ENCODE measurements around the gene ARHGEF12. TPM values are rescaled to one million over a fixed set of nuclear protein-coding genes. Genes with fewer than 3 reads are reported as not detected.
A peak's percentile ranks its signal among the peaks of the same experiment; 100 is the strongest.
"Not testable (repeated sequence)": the region's sequence is repeated elsewhere in the genome, so short reads cannot be mapped to it uniquely, and the experiment has no call there.

Gene ARHGEF12
- polyA plus RNA-seq, 5 donors, result 63.5 to 96.3 (median 92.7) TPM

DNA sequence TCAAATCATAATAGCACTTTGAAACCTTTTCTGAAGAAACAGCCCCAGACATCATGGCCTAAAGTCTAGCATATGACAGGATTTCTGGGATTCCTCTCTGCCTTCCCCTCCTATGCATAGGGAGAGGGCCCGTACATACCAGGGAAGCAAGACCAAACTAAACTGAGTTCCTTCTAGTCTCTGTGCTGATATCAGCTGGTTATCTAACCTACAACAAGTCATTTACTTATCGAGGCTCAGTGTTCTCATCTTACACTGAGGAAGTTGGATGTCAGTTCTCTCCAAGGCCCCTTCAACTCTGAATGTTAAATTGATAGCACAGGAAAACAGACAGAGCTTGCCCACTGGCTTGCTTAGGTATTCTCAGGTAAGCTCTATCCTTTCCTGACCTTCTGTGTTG lies 158.4 kb downstream of the ARHGEF12 start:
- no peak for DNase-seq

- no peak for DNase-seq
Measured at GRCh38 chr11:120499088-120499487, 162.9 kb downstream of the ARHGEF12 start.

- no peak for DNase-seq
Measured at GRCh38 chr11:120499859-120500258, 163.6 kb downstream of the ARHGEF12 start.

- DNase-seq, result no peak
Measured at GRCh38 chr11:120500414-120501071, 164.3 kb downstream of the ARHGEF12 start.

- DNase-seq, result no peak
Measured at GRCh38 chr11:120501440-120501839, 165.2 kb downstream of the ARHGEF12 start.

- DNase-seq, result no peak
Measured at GRCh38 chr11:120501976-120502755, 166.0 kb downstream of the ARHGEF12 start.

DNA sequence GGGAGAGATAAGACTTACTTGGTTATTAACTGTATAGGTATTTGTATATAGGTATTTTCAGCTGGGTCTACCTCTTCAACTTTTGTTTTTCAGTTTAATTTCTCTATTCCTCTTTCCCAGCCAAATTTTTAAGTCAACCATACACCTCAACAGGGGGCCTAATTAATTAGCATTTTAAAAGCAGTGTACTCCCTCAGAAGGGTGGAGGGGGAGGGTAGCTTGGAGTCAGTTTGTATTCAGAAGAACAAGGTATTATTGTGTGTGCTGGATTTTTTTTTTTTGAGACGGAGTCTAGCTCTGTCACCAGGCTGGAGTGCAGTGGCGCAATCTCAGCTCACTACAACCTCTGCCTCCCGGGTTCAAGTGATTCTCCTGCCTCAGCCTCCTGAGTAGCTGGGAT lies 167.3 kb downstream of the ARHGEF12 start:
- DNase-seq, result not testable (repeated sequence)

DNA sequence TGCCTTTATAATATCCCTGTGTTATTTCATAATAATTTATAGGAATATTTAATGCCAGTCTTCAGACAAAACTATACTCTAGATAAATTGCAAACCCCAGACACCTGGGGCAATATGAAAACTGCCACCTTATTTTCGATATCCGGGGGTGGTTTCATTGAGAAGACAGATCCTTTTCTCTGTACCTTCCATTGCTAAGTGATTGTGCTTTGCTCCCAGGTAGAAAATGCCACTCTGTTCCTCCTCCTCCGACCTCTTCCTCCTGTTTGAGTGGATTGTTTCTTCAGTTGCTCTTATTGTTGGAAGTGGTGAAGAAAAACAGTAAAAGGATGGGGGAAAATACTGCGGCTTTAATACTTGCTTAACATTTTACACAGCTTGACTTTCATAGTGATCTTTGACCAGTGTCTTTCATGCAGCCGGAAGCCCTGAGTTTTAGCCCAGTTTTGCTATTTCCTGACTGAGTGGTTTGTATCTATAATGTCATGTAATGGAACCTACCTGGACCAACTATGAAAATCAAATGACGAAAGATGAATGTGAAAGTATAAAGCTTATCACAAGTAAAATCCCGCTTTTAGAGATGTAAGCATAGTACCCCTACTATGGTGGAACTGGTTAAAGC lies 169.7 kb downstream of the ARHGEF12 start:
- DNase-seq, result no peak

GRCh38 chr11:120509346-120510053 lies 173.3 kb downstream of the ARHGEF12 start:
- DNase-seq, result no peak

DNA sequence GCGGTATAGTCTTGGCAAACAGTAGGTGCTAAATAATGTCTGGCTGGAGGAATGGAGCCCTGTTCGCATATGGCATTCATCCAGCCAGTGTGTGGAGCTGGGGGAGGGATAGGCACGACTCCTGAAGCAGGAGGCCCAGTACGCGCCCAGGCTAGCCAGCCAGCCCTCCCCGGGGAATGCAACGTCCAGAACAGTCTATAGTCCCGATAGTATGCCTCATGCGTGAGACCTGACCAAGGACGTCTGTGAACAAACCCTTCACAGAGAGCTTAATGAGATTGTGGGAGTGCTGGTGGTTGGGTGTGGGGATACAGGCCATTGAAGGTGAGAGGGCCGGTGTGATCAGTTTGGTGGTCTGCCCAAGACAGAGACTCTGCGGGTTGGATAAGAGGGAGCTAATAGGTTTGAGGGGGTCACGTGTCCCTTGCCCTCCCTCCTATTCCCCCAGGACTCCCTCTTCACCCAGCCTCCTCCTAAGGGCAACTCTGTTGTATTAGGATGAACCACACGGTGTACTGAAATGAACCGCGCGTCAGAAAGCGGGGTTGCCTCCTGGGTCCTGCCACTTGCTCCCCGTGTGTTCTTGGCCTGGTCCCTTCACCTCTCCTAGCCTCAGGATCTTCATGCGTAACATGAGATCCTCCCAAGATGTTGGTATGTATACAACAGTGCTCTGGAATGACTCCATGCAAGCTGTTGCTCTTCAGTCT lies 174.3 kb downstream of the ARHGEF12 start:
- no peak for DNase-seq

DNA sequence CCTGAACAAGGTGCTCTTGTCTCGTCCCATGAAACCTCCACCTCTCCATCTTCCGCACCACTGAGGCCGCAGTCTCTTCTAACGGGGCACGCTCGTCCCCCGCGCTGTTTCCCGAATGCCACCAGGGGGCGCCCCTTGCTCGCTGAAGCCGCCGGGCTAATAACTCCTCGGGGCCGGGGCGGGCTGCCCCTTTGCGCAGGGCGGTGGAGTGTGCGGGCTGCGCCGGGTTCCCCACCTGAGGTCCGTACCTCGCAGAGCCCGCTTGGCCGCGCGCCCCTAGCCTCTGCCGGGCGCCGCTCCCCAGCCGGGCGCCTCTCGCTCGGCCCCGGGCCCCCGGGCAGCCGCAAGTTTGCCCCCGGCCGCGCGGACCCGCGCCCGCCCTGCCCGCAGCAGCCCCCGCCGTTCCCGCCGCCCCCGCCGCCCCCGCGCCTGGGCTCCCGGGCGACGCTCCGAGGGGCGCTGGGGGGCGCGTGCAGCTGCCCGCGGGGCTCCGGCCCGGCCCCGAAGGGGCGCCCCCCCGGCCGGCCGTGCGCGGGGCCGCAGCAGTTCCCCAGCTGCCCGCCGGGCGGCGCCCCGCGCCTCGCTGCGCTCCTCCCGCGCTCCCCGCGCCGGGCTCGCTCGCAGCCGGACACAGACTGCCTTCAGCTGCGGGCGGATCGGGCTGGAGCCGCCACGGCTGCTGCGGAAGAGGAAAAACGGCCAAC lies 175.1 kb downstream of the ARHGEF12 start, which contains the start of gene GRIK4:
Gene GRIK4, plus strand, starts transcription at position 633 of the 704 bp plus-strand sequence. CDS start 148,571 bp downstream, outside the sequence.
- DNase-seq, result peak; percentile 72 to 78

- DNase-seq, result no peak
Measured at GRCh38 chr11:120511820-120512738, 175.9 kb downstream of the ARHGEF12 start.

DNA sequence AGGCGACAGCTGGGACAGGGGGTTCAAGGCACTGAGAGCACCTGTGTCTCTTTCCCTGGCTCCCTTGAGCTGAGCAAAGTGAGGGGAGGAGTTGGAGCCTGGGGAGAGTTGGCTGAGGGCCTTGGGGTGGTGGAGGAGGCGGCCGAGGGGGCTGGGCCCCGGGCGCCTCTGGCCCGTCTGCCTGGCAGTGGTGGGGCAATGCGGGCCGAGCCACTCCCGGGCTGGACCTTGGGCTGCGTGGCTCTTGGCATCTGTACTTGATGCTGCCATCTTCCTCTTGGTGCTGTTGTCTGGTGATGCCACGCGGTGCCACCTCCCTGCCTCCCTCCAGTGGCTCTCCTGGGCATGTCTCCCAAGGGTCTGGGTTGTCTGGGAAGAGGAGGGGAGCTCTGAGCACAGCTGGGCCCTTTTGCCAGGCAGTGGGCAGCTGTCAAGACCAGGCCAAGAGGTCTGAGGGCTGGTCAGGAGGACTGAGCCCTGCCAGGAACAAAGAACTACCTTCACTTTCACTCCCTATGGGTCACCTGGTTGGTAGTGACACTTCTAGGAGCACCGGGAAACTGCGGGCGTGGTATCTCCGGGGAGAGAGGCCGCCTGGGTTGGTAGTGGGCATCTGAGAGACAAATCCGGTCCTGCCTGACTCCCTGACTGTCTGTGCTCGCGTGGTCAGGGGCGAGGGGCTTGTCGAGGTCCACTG lies 176.7 kb downstream of the ARHGEF12 start:
- DNase-seq, result no peak

DNA sequence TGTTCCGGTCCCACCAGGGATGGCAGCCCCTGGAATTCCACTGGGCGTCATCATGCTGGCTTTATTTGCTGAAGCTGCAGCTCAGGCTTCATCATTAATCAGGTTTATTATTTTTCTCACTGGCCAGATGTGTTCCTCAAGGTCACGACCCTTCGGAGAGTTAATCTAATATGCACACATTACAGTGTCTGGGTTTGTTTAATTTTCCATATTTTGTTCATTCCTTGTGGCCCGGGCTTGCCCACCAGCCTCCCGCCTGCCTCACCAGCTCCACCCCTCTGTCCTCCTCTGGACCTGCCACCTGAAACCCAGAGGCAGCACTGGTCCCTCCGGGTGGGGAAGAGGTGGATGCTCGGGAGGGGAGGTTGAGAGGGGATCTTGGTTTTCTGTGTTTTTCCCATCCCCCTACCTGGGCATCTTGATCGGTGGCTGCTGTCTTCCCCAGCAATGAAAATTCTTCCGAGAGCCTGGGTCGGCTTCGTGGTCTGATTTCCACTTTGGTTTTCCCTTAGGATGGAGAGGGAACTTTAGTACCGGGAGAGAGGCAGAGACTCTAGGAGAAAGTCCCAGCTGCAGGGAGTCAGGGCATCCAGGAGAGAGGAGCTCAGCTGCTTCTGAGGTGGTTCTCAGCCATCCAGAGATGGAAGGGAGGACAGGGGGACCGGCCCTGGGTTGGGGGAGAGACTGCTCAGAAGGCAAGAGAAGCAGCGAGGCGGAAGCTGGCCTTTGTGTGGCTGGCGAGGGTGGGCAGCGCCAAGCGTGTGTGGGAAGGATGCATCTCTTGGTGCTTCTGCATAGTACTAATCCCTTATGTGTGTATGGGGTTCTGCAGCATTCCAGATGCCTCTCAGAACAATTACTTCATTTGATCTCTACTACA lies 177.5 kb downstream of the ARHGEF12 start:
- DNase-seq, result no peak

- no peak for DNase-seq
Measured at GRCh38 chr11:120514541-120515121, 178.4 kb downstream of the ARHGEF12 start.

DNA sequence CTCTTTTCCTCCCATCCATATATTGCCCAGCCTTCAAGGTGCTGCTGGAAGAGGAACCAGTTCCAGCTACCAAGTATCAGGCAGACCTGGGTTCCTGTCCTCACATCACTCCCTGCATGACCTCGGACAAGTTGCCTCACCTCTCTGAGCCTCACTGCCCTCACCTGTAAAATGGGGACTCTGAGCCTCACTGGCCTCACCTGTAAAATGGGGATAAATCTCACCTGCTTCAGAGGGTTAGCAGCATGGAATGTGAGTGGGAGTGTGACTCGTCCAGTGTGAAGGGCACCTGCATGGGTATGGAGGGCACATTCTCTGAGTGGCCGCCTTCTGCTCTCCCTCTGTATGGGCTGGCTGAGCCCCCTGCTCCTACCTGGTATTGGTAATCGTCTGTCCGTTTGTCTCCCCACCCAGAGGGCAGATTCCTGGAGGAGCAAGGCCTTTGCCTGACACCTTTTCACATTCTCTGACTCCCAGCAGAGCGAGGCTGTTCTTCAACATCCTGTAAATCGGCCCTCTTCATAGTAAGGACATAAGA lies 179.0 kb downstream of the ARHGEF12 start:
- DNase-seq, result no peak

Data from right lung (tissue), 5 donors.